CD4-positive, alpha-beta T cell treated with Interleukin-2 at 100 ng/mL for 4 hours (primary cell): Measurements from ENCODE around the gene KCNJ15.
A peak's percentile ranks its signal among the peaks of the same experiment; 100 is the strongest.
"Not testable (repeated sequence)": the region's sequence is repeated elsewhere in the genome, so short reads cannot be mapped to it uniquely, and the experiment has no call there.

Experiments used
- DNase-seq: peaks from one replicate; pipeline ENCODE4 v3.0.0-alpha.2; 2020; ENCODE audit warnings: low spot score

The KCNJ15 gene

GRCh38 chr21:38256599-38257302 is at the start of gene KCNJ15:
Gene KCNJ15 (plus strand): TSS chr21:38256991. CDS start chr21:38299262, 42,271 bp downstream.
- DNase-seq = no peak

- DNase-seq = no peak
Observed at GRCh38 chr21:38208118-38208517, 48.7 kb upstream of the KCNJ15 start.

- no peak for DNase-seq
Observed at GRCh38 chr21:38211321-38211720, 45.5 kb upstream of the KCNJ15 start.

- no peak for DNase-seq
Observed at GRCh38 chr21:38212706-38213105, 44.1 kb upstream of the KCNJ15 start.

GRCh38 chr21:38219049-38219628 is 37.7 kb upstream of the KCNJ15 start:
- peak; percentile 60 for DNase-seq

GRCh38 chr21:38220270-38220737 is 36.5 kb upstream of the KCNJ15 start:
- DNase-seq = no peak

- no peak for DNase-seq
Observed at GRCh38 chr21:38221594-38221993, 35.2 kb upstream of the KCNJ15 start.

- DNase-seq = no peak
Observed at GRCh38 chr21:38223893-38224540, 32.8 kb upstream of the KCNJ15 start.

- DNase-seq = no peak
Observed at GRCh38 chr21:38227401-38227800, 29.4 kb upstream of the KCNJ15 start.

- no peak for DNase-seq
Observed at GRCh38 chr21:38228115-38228514, 28.7 kb upstream of the KCNJ15 start.

GRCh38 chr21:38228537-38228936 is 28.3 kb upstream of the KCNJ15 start:
- DNase-seq = no peak

GRCh38 chr21:38229260-38229877 is 27.4 kb upstream of the KCNJ15 start:
- no peak for DNase-seq

- DNase-seq = no peak
Observed at GRCh38 chr21:38234395-38235142, 22.2 kb upstream of the KCNJ15 start.

- DNase-seq = not testable (repeated sequence)
Observed at GRCh38 chr21:38235251-38235650, 21.5 kb upstream of the KCNJ15 start.

GRCh38 chr21:38236232-38236631 is 20.6 kb upstream of the KCNJ15 start:
- DNase-seq = no peak

GRCh38 chr21:38239672-38240071 is 17.1 kb upstream of the KCNJ15 start:
- no peak for DNase-seq

GRCh38 chr21:38240129-38240528 is 16.7 kb upstream of the KCNJ15 start:
- no peak for DNase-seq

GRCh38 chr21:38241029-38241740 is 15.6 kb upstream of the KCNJ15 start:
- DNase-seq = no peak

GRCh38 chr21:38242061-38242460 is 14.7 kb upstream of the KCNJ15 start:
- DNase-seq = no peak

- DNase-seq = no peak
Observed at GRCh38 chr21:38243732-38244406, 12.9 kb upstream of the KCNJ15 start.

- no peak for DNase-seq
Observed at GRCh38 chr21:38244407-38244787, 12.4 kb upstream of the KCNJ15 start.
